AG20443 (cell line): ENCODE measurements around the gene YIPF3.
"Not testable (repeated sequence)": the region's sequence is repeated elsewhere in the genome, so short reads cannot be mapped to it uniquely, and the experiment has no call there.

Source experiments
- DNase-seq: peaks from one replicate; pipeline ENCODE4 v3.0.0; 2012; ENCODE audit warnings: low spot score, mixed read lengths

YIPF3 gene

GRCh38 chr6:43516697-43517504 lies at the start of gene YIPF3, which contains the start of gene POLR1C:
Gene YIPF3 (minus strand): TSS chr6:43516926. CDS start chr6:43516807, 119 bp downstream.
Gene POLR1C (plus strand): TSS chr6:43517089. CDS start chr6:43517110, 21 bp downstream.
- peak; percentile 100 for DNase-seq

- no peak for DNase-seq
Observed at GRCh38 chr6:43559328-43559727, 42.6 kb upstream of the YIPF3 start.

- DNase-seq: not testable (repeated sequence)
Observed at GRCh38 chr6:43557620-43558019, 40.9 kb upstream of the YIPF3 start.

- DNase-seq: no peak
Observed at GRCh38 chr6:43547222-43547621, 30.5 kb upstream of the YIPF3 start.

- DNase-seq: no peak
Observed at GRCh38 chr6:43544461-43544860, 27.7 kb upstream of the YIPF3 start.

GRCh38 chr6:43541774-43542471 lies 25.2 kb upstream of the YIPF3 start:
- DNase-seq: no peak

- DNase-seq: no peak
Observed at GRCh38 chr6:43540507-43540906, 23.8 kb upstream of the YIPF3 start.

GRCh38 chr6:43539409-43539808 lies 22.7 kb upstream of the YIPF3 start:
- DNase-seq: not testable (repeated sequence)

GRCh38 chr6:43538986-43539385 lies 22.3 kb upstream of the YIPF3 start:
- DNase-seq: not testable (repeated sequence)

GRCh38 chr6:43532201-43532600 lies 15.5 kb upstream of the YIPF3 start:
- no peak for DNase-seq

- DNase-seq: no peak
Observed at GRCh38 chr6:43524483-43524961, 7.8 kb upstream of the YIPF3 start.

GRCh38 chr6:43523284-43523683 lies 6.6 kb upstream of the YIPF3 start:
- no peak for DNase-seq

- DNase-seq: no peak
Observed at GRCh38 chr6:43522547-43523261, 6.0 kb upstream of the YIPF3 start.

- DNase-seq: no peak
Observed at GRCh38 chr6:43521836-43522235, 5.1 kb upstream of the YIPF3 start.

- DNase-seq: no peak
Observed at GRCh38 chr6:43520097-43520496, 3.4 kb upstream of the YIPF3 start.

GRCh38 chr6:43517505-43518357 lies 1.0 kb upstream of the YIPF3 start:
- no peak for DNase-seq

GRCh38 chr6:43516367-43516696 lies 394 bp downstream of the YIPF3 start:
- no peak for DNase-seq

- DNase-seq: no peak
Observed at GRCh38 chr6:43515808-43516207, 918 bp downstream of the YIPF3 start.

GRCh38 chr6:43511824-43512415 lies 4.8 kb downstream of the YIPF3 start:
- no peak for DNase-seq

GRCh38 chr6:43510827-43511163 lies 5.9 kb downstream of the YIPF3 start:
- DNase-seq: no peak
